Neural progenitor cell (in vitro differentiated cells): ENCODE data around the gene HAND1. TPM values are rescaled to one million over a fixed set of nuclear protein-coding genes. Genes with fewer than 3 reads are reported as not detected.
A peak's percentile ranks its signal among the peaks of the same experiment; 100 is the strongest.

Source experiments
- DNase-seq: peaks from one replicate; pipeline ENCODE4 v3.0.0-alpha.2; 2016; ENCODE audit warnings: low spot score
- H2AFZ ChIP-seq: fragments of 200-600 bp; sonication (generic); replicated peaks from 2 replicates; pipeline ENCODE4 v1.6.1; 2016; ENCODE audit warnings: antibody characterized with exemption
- H3F3A ChIP-seq: fragments of 200-600 bp; sonication (generic); 2 replicates; pipeline ENCODE4 v1.6.1; 2016; ENCODE audit warnings: antibody characterized with exemption, low read depth
- H3K27ac ChIP-seq: fragments of 200-600 bp; sonication (generic); 2 replicates; pipeline ENCODE4 v1.5.1; 2016; ENCODE audit warnings: mild to moderate bottlenecking
- H3K27me3 ChIP-seq: fragments of 200-600 bp; sonication (generic); 2 replicates; pipeline ENCODE4 v1.6.1; 2016; ENCODE audit warnings: mild to moderate bottlenecking, moderate library complexity
- H3K36me3 ChIP-seq: fragments of 200-600 bp; sonication (generic); 2 replicates; pipeline ENCODE4 v1.5.1; 2016
- H3K4me1 ChIP-seq: fragments of 200-600 bp; sonication (generic); 2 replicates; pipeline ENCODE4 v1.6.1; 2016; ENCODE audit warnings: mixed run types
- H3K4me2 ChIP-seq: fragments of 200-600 bp; sonication (generic); 2 replicates; pipeline ENCODE4 v1.6.1; 2016
- H3K4me3 ChIP-seq: fragments of 200-600 bp; sonication (generic); 2 replicates; pipeline ENCODE4 v1.5.1; 2016
- H3K79me2 ChIP-seq: fragments of 200-600 bp; sonication (generic); 2 replicates; pipeline ENCODE4 v1.6.1; 2016; ENCODE audit warnings: low read depth
- H3K9ac ChIP-seq: fragments of 200-600 bp; sonication (generic); 2 replicates; pipeline ENCODE4 v1.6.1; 2016
- H3K9me3 ChIP-seq: fragments of 200-600 bp; sonication (generic); 2 replicates; pipeline ENCODE4 v1.5.1; 2016; ENCODE audit warnings: low read depth
- H4K20me1 ChIP-seq: fragments of 200-600 bp; sonication (generic); 2 replicates; pipeline ENCODE4 v1.6.1; 2016; ENCODE audit warnings: low read depth
- H3K27ac Mint-ChIP-seq: 3 replicates; pipeline ENCODE4 v1.8.0; 2021; ENCODE audit warnings: mixed read lengths
- H3K27me3 Mint-ChIP-seq: 2 replicates; pipeline ENCODE4 v1.8.0; 2022; ENCODE audit warnings: low read depth, mild to moderate bottlenecking, inconsistent platforms, moderate library complexity, mixed read lengths; ENCODE audit not compliant: insufficient read depth
- H3K36me3 Mint-ChIP-seq: 3 replicates; pipeline ENCODE4 v1.8.0; 2021; ENCODE audit warnings: mixed read lengths
- H3K4me1 Mint-ChIP-seq: 3 replicates; pipeline ENCODE4 v1.8.0; 2021; ENCODE audit warnings: mixed read lengths
- H3K4me3 Mint-ChIP-seq: 3 replicates; pipeline ENCODE4 v1.8.0; 2021; ENCODE audit warnings: mild to moderate bottlenecking, moderate library complexity, mixed read lengths
- H3K9me3 Mint-ChIP-seq: 3 replicates; pipeline ENCODE4 v1.8.0; 2020; ENCODE audit warnings: mixed read lengths
- CTCF ChIP-seq: fragments of 200-600 bp; sonication (generic); IDR thresholded peaks from 2 replicates; pipeline ENCODE4 v1.5.1; 2017; ENCODE audit warnings: antibody characterized with exemption, mild to moderate bottlenecking
- EZH2 ChIP-seq: fragments of 200-600 bp; sonication (generic); IDR thresholded peaks from 2 replicates; pipeline ENCODE4 v1.6.1; 2017; ENCODE audit warnings: antibody characterized with exemption, mild to moderate bottlenecking, moderate library complexity
- EZH2phosphoT487 ChIP-seq: fragments of 200-600 bp; sonication (generic); IDR thresholded peaks from 2 replicates; pipeline ENCODE4 v1.6.1; 2017; ENCODE audit warnings: antibody characterized with exemption
- total RNA-seq: library from RNA; depleted of rRNA; stranded (reverse); fragments of >200 nt; gene quantifications from 2 replicates; pipeline ENCODE4 v1.2.3, GENCODE V29; 2015; ENCODE audit warnings: low replicate concordance

HAND1 gene
- total RNA-seq, 1 donor from 2014 or later: not detected

GRCh38 chr5:154521756-154522155 lies 43.7 kb upstream of the HAND1 start:
- Mint-ChIP-seq H3K27me3 (peaks cover 26% of the 10 kb centered on the region), H3K36me3 (no peaks in the 10 kb centered on the region), H3K9me3 (no peaks in the 10 kb centered on the region), H3K4me1 (peaks cover 22% of the 10 kb centered on the region), H3K4me3 (no peak overlapping the region), H3K27ac (no peak overlapping the region)
- Histone ChIP-seq H3K27ac (no peak overlapping the region), H3K27me3 (peaks cover 4% of the 10 kb centered on the region), H3K9ac (no peak overlapping the region), H4K20me1 (no peaks in the 10 kb centered on the region), H2AFZ (peak overlapping the region; percentile 47), H3K9me3 (no peaks in the 10 kb centered on the region), H3K4me1 (peaks cover 19% of the 10 kb centered on the region), H3K79me2 (no peaks in the 10 kb centered on the region), H3K4me2 (peak overlapping the region; percentile 72), H3K4me3 (peak overlapping the region; percentile 35), H3F3A (peaks cover 11% of the 10 kb centered on the region), H3K36me3 (no peaks in the 10 kb centered on the region)
- DNase-seq: peak; percentile 52
- TF ChIP-seq EZH2: no peak
- TF ChIP-seq CTCF: no peak
- no peak for TF ChIP-seq EZH2phosphoT487

DNA sequence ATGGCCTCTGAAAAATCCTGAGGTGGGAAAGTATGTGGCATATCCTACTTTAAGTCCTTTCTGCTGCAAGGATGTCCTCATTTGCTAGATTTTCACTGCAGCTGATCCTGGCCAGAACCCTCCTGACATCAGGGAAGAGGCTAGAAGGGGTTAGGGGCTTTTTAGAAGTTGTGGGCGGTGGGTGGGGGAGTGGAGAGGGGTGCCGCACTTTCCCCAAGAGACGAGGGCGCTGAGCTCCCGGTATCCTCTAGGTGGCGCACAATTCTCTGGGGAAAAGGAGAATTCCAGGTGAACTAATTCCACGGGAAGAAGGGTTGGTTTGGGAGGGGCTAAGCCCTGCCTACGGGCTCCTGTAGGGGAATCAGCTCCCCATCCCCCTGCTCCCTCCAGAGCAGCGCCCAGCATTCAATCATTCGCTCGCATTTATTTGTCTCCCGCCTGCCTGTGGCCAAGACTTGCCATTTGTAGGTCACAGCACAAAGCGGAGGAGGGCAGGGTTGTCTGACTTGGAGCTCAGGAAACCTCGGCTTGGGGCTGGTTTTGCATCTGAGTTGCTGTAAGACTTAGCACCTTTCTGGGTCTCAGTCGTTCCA lies 42.9 kb upstream of the HAND1 start:
- Mint-ChIP-seq H3K4me3 (no peak overlapping the region), H3K9me3 (no peaks in the 10 kb centered on the region), H3K27me3 (peaks cover 26% of the 10 kb centered on the region), H3K27ac (no peak overlapping the region), H3K36me3 (no peaks in the 10 kb centered on the region), H3K4me1 (peaks cover 22% of the 10 kb centered on the region)
- Histone ChIP-seq H3K4me3 (peak overlapping the region; percentile 35), H3K4me2 (peak overlapping the region; percentile 72), H3K9me3 (no peaks in the 10 kb centered on the region), H3K36me3 (no peaks in the 10 kb centered on the region), H3K4me1 (peaks cover 19% of the 10 kb centered on the region), H3K79me2 (no peaks in the 10 kb centered on the region), H2AFZ (peak overlapping the region; percentile 47), H3K27ac (no peak overlapping the region), H3F3A (peaks cover 11% of the 10 kb centered on the region), H4K20me1 (no peaks in the 10 kb centered on the region), H3K27me3 (peaks cover 4% of the 10 kb centered on the region), H3K9ac (no peak overlapping the region)
- TF ChIP-seq EZH2 (peak; percentile 18), CTCF (peak; percentile 89), EZH2phosphoT487 (no peak)
- DNase-seq: peak; percentile 90

DNA sequence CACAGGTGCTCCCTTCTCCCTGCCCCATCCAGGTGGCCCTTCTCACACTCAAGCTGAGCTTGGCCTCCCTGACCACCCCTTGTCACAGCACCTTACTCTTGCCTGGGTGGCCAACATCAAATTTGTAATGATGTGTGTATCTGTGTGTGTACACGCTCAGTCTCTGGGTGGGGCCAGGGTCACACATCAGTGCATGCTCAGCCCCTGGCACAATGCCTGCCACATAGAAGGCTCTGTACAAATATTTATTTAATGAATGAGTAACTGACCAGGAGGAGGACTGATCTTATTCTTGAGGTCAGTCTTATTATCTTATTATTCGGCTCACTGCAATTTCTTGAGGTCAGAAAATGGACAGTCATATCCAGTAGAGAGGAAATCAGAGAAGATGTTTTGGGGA lies 41.3 kb upstream of the HAND1 start:
- Mint-ChIP-seq H3K4me3 (no peak overlapping the region), H3K4me1 (peaks cover 19% of the 10 kb centered on the region), H3K36me3 (no peaks in the 10 kb centered on the region), H3K27ac (no peak overlapping the region), H3K27me3 (peaks cover 26% of the 10 kb centered on the region), H3K9me3 (no peaks in the 10 kb centered on the region)
- Histone ChIP-seq H3K79me2 (no peaks in the 10 kb centered on the region), H3K4me2 (no peak overlapping the region), H2AFZ (no peak overlapping the region), H3K4me1 (peaks cover 19% of the 10 kb centered on the region), H3F3A (peaks cover 11% of the 10 kb centered on the region), H4K20me1 (no peaks in the 10 kb centered on the region), H3K27me3 (peaks cover 4% of the 10 kb centered on the region), H3K9me3 (no peaks in the 10 kb centered on the region), H3K27ac (no peak overlapping the region), H3K9ac (no peak overlapping the region), H3K36me3 (no peaks in the 10 kb centered on the region), H3K4me3 (no peak overlapping the region)
- no peak for DNase-seq
- TF ChIP-seq CTCF (no peak), EZH2phosphoT487 (no peak), EZH2 (no peak)
